GM21717 (cell line): Measurements from ENCODE around the gene TMEM184B.

Experiments
- ATAC-seq: cut with Tn5 transposase; IDR thresholded peaks from one replicate; pipeline ENCODE4 v1.9.1; 2021; ENCODE audit warnings: mild to moderate bottlenecking, moderate library complexity; ENCODE audit not compliant: unreplicated experiment

The TMEM184B gene

DNA sequence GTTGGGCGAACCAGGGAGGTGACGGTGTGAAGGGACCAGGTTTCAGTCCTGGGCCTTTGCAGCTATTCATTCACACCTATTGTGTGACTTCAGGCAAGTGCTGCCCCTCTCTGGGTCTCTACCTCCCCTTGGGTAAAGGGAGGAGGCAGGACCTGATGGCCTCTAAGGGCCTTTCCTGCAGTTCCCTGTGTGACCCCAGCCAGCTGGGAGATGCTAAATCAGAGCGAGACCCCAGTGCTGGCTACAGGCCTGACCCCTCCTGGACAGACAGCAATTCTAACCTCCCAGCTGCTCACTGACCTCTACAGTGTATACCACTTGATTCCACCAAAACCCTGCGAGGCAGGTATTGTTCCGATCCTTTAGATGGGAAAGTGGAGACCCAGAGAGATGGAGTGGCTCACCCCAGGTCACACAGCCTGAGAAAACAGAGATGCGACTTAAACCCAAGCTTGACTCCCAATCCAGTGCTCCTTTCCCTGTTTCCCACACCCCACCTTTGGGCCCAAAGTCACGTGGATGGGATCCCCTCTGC is 64.8 kb downstream of the TMEM184B start:
- no peak for ATAC-seq

DNA sequence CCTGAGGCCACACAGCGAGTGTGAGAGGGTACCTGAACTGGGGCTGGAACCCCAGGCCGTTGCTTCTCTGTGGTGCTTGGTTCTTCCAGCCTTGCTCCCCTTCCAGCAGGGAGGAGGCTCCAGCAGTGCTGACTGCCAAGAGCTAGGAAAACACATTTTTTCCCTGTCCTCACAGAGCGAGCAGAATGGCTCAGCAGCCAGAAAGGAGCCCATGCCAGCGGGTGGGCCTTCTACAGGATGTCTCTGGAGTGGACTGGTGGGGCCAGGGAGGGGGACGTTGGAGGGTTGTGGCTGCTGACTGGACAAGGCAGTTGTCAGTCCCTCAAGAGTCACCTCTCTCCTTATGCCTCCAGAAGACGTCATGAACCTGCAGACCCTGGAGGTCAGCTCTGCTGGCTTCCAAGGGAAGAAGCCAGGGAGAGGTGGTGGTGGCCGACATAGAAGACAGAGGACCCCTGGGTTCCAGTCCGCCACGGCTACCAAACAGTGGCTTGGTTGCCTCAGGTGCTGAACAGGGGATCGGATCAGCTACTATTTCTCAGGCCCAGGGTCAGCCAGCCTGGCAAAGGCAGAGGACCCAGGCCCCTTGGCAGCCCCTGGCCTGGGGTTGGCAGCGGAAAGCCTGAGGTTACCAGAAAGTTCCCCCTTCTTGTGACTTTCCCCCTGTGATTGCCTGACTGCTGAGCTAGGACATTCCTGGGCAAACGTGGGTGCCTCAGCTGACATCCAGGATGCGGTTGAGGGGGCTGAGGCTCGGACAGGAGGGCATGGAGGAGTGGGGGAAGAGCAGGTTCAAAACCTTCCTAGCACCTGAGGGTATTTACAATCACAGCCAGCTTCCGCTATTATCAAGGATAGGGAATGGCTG is 67.3 kb downstream of the TMEM184B start:
- no peak for ATAC-seq

DNA sequence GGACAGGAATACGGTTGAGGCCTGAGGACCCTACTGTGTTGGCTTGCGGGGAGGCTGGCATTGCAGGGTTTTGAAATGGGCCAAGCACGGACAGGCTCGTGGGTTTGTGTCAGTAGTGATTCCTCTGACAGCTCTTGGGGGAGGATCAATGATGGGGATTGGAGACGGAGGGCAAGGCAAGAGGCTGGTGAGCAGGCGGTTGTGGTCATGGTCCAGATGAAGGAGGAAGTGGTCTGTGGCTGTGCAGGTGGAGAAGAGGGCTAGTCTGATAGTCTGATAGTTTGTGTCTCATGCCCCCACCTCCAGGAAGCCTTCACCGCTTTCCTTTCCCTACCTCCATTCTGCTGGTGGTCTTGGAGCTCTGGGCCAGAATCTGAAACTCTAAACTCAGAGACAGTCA is 68.0 kb downstream of the TMEM184B start:
- no peak for ATAC-seq

DNA sequence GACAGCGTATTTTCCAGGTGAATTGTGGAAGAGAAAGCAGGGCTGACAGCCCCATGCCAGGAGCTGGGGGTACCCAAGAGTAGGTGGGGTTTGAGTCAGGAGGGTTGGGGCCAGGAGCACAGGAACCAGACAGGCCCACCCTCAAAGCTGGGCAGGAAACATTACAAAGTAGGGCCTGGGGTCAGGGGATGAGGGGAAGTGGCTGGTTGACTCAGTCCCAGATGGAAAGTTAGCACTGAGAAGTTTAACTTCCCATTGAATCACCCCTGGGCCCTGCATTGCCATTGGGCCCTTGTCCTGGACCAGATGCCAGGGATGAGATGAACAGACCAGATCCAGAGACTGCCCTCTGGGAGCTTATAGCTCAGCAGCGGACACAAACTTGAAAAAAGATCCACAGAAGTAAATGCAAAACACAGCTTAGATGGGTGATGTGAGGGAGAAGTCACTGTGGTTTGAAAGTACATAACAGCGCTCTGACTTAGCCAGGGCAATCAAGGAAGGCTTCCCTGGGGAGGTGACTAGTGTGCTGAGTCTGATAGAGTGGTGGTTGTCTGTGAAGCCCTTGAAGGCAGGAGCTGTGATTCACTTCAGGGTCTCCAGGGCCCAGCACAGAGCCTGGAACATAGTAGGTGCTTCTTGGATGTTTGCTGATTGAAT is 68.8 kb downstream of the TMEM184B start:
- ATAC-seq = no peak

DNA sequence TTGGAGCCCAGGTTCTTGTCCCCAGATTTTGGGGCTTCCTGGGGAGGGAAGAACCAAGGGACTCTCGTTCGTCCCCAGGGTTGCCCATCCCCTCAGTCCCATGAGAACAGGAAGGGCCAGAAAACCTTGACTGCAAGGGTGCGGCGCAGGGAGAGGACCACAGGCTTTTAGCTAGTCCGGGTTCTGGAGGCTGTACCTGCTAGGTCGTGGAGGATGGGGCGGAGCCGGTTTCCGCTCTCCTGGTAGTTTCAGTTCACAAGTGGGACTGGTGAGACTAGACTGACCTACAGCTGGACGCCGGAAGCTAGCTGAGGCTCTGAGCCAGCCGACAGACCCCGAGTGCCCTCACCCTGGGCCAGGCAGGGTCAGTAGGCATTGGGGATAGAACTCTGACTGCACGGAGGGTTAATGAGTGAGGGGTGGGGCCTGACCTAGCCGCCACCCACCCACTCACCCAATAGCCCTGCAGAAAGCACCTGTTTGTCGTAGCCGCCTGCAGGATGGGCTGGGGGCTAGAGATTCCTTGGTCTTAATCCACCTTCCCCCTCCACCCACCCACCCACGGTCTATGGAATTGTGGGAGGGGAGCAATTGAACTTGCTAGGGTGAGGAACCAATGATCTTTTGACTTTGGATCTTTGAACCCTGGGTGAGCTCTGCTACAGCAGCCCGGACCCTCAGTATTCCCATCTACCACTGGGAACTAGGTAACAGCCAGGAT is 69.6 kb downstream of the TMEM184B start:
- no peak for ATAC-seq

DNA sequence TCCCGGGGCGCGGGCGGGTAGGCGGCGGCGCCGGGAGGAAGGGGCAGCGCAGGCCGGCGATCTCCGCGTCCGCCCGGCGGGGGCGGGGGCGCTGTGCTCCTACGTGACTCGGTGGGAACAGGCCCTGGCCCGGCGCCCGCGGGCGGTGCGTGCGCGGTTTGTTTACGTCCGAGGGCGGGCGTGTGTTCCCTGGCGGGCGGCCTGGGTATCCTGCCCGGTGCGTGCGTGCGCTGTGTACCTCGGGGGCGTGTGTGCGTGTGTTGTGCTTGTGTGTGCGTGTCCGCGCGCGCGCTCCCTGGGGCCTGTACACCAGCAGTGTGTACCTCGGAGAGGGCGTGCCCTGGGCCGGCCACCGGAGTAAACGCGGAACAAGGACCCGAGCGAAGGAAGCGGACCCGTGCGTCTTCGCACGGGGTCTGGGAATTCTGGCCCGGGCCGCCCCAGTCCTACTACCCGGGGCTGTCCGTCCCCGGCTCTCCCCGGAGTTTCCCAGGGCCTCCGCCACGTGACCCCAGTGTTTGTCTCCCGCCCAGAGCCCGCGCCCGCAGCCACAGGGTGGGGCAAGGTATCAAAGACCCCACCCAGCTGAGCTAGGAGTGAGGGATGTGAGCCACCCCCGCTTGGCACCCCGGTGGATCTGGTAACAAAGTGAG is 70.2 kb downstream of the TMEM184B start:
- peak; percentile 23 for ATAC-seq

DNA sequence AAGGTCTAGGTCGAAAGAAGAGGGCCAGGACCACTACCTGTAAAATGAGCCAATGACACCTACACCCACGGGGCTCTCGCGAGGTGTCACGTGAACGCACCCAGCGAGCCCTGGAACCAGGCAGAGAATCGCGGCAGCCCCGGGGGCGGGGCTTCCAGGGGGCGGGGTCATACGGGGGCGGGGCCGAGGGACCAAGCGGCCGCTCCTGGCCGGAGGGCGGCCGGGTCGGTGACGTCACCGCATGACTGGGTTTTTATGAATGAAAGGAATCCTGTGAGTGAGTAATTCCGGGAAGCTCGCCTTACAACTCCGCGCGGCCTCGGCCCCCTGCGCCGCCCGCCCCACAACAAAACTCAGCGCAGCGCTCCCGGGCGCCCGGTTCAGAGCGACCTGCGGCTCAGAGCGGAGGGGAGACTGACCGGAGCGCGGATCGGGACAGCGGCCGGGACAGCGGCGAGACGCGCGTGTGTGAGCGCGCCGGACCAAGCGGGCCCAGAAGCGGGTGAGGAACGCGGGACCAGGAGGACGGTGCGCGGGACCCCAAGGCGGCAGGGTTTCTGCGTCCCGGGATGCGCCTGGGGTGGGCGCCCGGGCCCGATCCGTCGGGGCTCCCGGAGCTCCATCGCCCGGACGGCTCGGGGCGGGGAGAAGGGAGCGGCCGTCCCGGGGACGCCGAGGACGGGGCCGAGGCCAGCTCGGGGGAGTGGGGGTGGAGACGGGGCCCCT is 70.9 kb downstream of the TMEM184B start, which contains the start of gene MAFF:
MAFF (plus strand) TSS at position 284 of the 726 bp plus-strand sequence. CDS start 11,860 bp downstream, outside the sequence.
- ATAC-seq = peak; percentile 42

DNA sequence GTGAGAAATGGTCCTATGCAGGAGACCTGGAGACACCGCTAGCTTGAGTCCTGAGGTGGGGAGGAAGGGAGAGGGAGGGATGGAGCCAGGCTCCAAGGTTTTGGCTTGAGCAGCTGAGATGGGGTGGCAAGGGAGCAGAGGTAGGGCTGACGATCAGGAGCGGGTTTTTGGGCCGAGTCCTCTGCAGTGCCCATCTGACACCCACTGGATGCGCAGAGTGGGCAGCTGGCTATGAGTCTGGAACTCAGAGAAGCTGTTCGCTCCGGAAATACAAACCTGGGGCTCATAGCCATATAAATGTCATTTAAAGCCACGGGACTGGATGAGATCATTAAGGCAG is 71.5 kb downstream of the TMEM184B start:
- peak; percentile 7 for ATAC-seq

DNA sequence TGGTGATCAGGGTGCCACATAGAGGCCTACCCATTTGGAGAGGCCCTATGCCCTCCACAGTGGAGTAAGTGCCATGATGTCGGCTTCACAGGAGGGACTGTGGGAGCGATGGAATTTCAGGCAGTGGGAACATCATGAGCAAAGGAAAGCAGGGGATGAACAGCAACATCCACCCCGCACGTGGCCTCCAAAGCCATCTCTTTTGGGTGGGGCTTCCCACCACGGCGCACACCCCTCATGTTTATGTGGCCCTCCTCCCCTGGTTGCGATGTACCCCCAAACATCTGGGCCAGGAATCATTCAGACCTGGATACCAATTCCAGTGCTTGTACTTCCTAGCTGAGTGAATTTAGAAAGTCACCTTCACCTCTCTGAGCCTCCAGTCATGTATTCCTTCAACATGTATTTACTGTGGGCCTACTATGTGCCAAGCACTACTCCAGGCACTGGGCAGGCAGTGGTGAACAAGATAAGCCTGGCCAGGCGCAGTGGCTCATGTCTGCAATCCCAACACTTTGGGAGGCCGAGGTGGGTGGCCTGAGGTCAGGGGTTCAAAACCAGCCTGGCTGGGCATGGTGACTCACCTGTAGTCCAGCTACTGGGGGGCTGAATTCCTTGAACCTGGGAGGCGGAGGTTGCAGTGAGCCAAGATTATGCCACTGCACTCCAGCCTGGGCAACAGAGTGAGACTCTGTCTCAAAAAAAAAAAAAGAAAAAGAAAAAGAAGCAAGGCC is 72.8 kb downstream of the TMEM184B start:
- ATAC-seq = no peak

DNA sequence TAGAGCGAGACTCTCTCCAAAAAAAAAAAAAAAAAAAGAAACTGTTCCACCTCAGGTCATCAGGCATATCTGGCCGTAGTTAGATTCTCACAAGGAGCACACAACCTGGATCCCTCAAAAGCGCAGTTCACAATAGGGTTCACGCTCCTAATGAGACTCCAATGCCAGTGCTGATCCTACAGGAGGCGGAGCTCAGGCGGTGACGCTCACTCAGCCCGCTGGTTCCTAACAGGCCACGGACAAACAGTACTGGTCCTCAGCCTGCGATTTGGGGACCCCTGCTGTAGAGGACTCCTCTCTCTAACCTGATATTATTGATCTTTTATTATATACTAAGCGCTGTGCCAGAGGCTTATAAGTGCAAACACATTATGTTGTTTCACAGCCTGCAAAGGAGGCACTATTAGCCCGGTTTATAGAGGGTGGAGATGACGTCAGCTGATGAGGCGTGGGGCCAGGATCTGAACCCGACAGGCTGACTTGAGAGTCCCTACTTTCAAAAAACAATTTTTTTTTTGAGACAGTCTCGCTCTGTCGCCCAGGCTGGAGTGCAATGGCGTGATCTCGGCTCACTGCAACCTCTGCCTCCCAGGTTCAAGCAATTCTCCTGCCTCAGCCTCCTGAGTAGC is 75.9 kb downstream of the TMEM184B start:
- no peak for ATAC-seq

DNA sequence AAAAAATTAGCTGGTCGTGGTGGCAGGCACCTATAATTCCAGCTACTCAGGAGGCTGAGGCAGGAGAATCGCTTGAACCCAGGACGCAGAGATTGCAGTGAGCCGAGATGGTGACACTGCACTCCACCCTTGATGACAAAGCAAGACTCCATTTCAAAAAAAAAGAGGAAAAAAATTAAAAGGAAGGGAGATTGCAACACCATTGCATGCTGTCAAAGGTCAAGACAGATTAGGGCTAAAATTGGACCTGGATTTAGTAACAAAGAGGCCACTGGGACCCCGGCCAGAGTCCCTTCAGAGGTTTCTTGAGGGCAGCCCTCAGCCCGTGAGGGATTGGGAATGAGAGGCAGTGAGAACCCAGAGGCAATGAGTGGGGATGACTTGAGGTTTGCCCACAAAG is 79.2 kb downstream of the TMEM184B start:
- ATAC-seq = no peak

DNA sequence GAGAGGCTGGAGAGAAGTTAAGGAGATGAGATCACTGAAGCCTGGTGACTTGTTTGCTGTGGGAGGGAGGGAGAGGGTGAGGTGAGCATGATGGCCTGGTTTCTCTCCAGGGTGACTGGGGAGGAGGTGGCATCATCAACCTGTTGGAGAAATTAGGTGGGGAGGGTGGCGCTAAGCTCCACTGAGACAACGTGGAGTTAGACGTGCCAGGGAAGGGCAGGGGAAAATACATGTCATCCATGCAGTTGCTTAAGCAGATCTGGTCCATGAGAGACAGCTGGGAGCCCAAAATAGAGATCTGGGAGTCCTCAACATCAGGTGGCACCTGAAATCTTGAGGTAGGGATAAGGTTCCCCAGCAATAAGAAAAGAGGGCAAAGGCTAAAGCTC is 80.3 kb downstream of the TMEM184B start:
- no peak for ATAC-seq

DNA sequence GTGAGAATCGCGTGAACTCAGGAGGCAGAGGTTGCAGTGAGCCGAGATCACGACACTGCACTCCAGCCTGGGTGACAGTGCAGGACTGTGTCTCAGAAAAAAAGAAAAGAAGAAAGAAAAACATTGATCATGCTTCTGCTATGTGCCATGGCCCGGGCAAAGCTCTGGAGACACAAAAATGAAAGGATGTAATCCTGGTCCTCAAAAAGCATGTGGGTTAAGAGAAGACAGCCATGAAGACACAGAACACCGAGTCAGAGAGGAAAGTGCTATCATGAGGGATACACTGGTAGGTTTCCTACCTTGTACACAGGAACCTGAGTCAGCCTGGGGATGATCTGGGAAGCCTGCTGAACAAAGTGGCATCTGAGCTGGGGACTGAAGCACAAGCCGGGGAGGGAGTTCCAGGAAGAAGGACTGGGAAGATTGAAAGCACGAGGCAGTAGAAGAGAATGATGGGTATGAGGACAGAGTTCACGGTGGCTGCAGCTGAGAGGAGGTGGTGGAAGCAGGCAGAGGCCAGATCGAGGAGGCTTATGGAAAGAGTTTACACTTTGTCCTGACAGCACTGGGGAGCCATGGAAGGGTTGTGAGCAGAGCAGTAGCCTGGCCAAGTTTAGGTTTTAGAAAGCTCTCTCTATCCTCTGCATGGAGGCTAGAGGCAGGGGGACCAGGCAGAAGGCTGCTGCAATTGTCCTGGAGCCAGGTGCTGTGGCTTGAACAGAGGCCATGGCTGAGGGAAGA is 80.9 kb downstream of the TMEM184B start:
- no peak for ATAC-seq

DNA sequence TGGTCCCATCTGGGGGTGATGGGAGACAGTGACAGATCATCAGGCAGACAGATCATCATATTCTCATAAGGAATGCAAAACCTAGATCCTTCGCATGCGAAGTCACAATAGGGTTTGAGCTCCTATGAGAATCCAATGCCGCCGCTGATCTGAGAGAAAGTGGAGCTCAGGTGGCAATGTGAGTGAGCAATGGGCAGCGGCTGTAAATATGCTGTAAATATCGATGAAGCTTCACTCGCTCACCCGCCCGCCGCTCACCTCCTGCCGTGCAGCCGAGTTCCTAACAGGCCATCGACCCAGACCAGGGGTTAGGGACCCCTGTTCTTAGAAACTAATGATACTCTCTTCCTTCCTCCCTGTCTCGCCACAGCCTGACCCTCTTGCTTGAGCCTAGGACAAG is 81.8 kb downstream of the TMEM184B start:
- no peak for ATAC-seq

DNA sequence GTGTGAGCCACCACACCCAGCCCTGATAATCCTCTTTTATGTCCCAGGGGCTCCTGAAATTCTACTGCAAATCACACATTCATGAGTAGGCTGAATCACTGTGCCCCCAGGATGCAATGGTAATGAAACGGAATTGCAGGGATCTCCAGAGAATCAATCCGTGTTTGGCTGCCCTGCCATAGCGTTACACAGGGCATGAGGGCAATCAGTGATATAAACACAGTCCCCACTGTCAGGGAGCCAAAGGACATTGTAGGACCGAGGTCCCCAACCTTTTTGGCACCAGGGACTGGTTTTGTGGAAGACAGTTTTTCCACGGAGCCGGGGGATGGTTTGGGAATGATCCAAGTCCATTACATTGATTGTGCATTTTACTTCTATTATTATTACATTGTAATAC is 82.2 kb downstream of the TMEM184B start:
- ATAC-seq = no peak

DNA sequence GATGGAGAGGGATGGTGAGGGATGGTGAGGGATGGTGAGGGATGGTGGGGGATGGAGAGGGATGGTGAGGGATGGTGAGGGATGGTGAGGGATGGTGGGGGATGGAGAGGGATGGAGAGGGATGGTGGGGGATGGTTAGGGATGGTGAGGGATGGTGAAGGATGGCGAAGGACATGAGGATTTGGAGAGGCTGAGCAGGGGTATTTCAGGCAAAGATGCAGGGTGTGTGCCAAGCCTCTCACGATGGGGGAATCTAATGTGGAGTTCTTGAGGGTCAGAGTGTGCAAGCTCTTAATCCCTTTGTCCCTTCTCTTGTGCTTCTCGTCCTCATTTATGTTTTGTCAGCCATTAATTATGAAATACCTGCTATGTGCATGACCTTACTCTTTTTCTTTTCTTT is 83.7 kb downstream of the TMEM184B start:
- no peak for ATAC-seq

DNA sequence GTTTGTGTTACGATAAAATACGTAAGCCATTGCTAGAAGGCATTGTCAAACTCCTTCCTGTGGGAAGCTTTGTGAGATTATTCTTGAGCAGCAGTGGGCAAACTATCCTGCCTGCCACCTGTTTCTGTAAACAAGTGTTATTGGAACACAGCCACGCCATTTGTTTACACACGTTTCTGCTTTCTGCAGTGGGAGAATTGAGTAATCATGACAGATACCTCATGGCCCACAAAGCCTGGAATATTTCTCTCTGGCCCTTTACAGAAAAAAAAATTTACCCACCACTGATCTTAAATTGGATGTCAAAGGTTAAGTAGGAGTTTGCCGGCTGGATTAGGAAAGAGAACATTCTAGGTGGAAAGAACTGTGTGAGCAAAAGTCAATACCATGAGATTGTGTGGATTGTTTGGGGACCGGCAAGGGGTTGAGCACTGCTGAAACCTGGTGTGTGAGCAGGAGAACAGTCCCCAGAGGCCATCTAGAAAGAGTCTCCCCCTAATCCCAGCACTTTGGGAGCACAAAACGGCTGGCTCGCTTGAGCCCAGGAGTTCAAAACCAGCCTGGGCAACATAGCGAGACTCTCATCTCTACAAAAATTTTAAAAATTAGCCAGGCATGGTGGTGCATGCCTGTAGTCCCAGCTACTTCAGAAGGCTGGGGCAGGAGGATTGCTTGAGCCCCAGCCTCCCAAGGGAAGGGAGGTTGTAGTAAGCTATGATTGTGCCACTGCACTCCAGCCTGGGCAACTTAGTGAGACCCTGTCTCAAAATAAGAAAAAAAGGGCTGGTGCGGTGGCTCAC is 85.2 kb downstream of the TMEM184B start:
- ATAC-seq = no peak

DNA sequence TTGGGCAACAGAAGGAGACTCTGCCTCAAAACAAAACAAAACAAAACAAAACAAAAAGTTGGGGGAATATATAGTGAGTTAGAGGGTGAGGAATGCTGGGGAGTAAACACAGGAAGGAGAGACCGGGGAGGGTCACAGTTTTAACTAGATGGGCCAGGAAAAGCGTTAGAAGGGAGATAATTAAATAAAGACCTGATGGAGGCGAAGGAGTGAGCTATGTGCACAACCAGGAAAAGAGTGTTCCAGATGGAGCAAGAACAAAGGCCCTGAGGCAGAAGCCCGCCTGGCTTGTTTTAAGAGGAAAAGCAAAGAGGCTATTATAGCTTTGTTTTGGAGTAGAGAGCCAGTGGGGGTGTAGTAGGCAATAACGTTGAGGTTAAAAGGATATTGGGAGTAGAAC is 86.4 kb downstream of the TMEM184B start:
- no peak for ATAC-seq
